Neural progenitor cell (in vitro differentiated cells): ENCODE results near the gene MACROD2.

Experiments
- CTCF ChIP-seq: fragments of 200-600 bp; sonication (generic); IDR thresholded peaks from 2 replicates; pipeline ENCODE4 v1.5.1; 2017; ENCODE audit warnings: antibody characterized with exemption, mild to moderate bottlenecking
- EZH2 ChIP-seq: fragments of 200-600 bp; sonication (generic); IDR thresholded peaks from 2 replicates; pipeline ENCODE4 v1.6.1; 2017; ENCODE audit warnings: antibody characterized with exemption, mild to moderate bottlenecking, moderate library complexity

DNA sequence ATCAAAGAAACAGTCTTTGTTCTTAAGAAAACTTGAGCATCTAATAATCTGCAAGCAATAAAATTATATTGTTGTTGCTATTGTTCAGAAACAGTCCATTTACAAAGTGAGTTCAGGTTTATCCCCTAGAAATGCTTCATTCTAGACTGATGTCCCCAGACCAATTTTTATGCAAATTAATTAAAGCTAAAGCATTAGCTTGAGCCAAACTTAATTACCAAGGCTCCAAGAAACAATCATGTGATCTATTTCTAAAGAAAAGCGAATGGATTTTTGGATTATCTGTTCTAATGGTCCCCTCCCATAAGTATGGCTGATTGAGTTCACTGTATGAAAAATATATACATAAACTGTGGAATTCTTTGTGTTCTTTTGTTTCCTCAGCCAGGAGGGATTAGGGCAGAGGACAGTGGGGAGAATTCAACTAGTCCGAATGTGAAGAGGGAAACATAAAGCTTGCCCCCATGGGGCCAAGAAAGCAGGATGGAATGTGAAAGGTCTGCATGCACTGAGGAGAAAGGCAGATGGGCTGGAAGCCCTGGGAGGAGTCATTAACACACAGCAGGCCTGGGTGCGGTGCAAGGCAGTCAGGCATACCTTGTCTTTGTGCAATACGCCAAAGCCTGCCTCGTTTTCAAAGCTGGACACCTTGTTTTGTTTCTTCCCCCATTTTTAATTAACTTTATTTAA is 1980.9 kb downstream of the MACROD2 start:
- TF ChIP-seq CTCF = no peak
- no peak for TF ChIP-seq EZH2
